ENCODE data around the gene ASTN2. TPM values are rescaled to one million over a fixed set of nuclear protein-coding genes. Genes with fewer than 3 reads are reported as not detected.

The ASTN2 gene
- total and polyA plus RNA-seq, 10 of the 15 experiments (the other 5 are each of a cell fraction or from before 2014, with no cell fraction given), result 1.4 to 15.7 (median 7.0) TPM

DNA sequence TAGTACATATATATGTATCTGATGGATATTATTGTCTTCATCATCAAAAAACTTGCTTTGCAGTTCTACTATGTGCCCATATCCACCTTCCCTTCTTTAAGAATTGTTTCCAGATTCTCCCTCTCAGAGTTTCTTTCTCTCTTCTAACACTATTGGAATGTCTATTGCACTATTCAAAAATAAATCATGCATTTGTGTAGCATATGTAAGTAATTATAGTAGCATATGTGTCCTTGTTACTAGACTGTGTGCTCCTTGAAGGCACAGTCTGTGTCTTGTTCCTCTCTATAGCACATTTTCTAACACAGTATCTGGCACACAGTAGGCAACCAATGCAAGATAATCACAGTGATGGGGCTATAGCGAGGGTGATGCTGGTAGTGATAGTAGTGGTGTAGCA lies 771.2 kb downstream of the ASTN2 start:
- DNase-seq (ENCODE audit: low read depth, low spot score) (no peak), FAIRE-seq (no peak), ATAC-seq (no peak)
- no peaks in the 10 kb centered on the region for H3K9me3 ChIP-seq (replicated peaks; ENCODE audit: control insufficient read depth, insufficient read depth, low read length)
- H3K4me1 ChIP-seq (ENCODE audit: control insufficient read depth, insufficient read depth, low read length), result no peaks in the 10 kb centered on the region
- H3K36me3 ChIP-seq (ENCODE audit: control insufficient read depth in 2 of 2, insufficient read depth in 2 of 2, low read length in 1 of 2), result peaks cover 0 to 2% of the 10 kb centered on the region in 2 experiments; a peak in 1 of 4 replicates
- BruUV-seq (replicated peaks), result no TSS peak
- TF ChIP-seq BMI1 (IDR thresholded peaks at IDR 0.05; ENCODE audit: borderline replicate concordance) (no peak), ETV6 (conservative IDR thresholded peaks at IDR 0.05 in 1 of 2, IDR thresholded peaks at IDR 0.05 in 1 of 2; ENCODE audit: borderline replicate concordance in 1 of 2, low read depth in 1 of 2) (no peak), RFX5 (IDR thresholded peaks at IDR 0.05; ENCODE audit: low read depth, low read length) (no peak), EED (IDR thresholded peaks at IDR 0.05; ENCODE audit: low read depth) (no peak), BCL11A (IDR thresholded peaks at IDR 0.05; ENCODE audit: low read depth, low read length) (no peak), JUNB (IDR thresholded peaks at IDR 0.05) (no peak), NFYA (IDR thresholded peaks at IDR 0.05; ENCODE audit: borderline replicate concordance, low read depth, low read length) (no peak), SUZ12 (IDR thresholded peaks at IDR 0.05; ENCODE audit: unreplicated experiment) (no peak), CBX5 (IDR thresholded peaks at IDR 0.05; ENCODE audit: low read depth) (no peak), EP300 (IDR thresholded peaks at IDR 0.05; ENCODE audit: borderline replicate concordance in 1 of 2, control insufficient read depth in 1 of 2, low read depth in 2 of 2, low read length in 2 of 2) (no peak)
- H3K27me3 ChIP-seq (replicated peaks in 1 of 2; ENCODE audit: control insufficient read depth in 2 of 2, insufficient read depth in 2 of 2, low read length in 1 of 2), result no peaks in the 10 kb centered on the region
- intact Hi-C loops (cut with micrococcal nuclease; ENCODE audit: unreplicated experiment) (no loop called here), in situ Hi-C loops (cut with MboI) (no loop called here)
- ChIA-PET CTCF (no interaction called here), RAD21 (ENCODE audit: unreplicated experiment) (interaction anchor here (1.3 kb wide), 1 partner anchor 480 kb away, joined by 3 read pairs; no protein-coding TSS in a partner anchor), POLR2A (no interaction called here), SMC1A (ENCODE audit: uncharacterized antibody, unreplicated experiment) (interaction anchor here (0.6 kb wide), 1 partner anchor 1714 kb away, joined by 3 read pairs; no protein-coding TSS in a partner anchor)
- no peak overlapping the region for H3K4me3 ChIP-seq
- H3K4me2 ChIP-seq (ENCODE audit: control insufficient read depth, insufficient read depth), result no peak overlapping the region
- no peak overlapping the region for H3K27ac ChIP-seq (ENCODE audit: control insufficient read depth, insufficient read depth)
- H2AFZ ChIP-seq (ENCODE audit: control insufficient read depth, low read depth, low read length), result no peak overlapping the region
- H3K9ac ChIP-seq (ENCODE audit: control insufficient read depth, insufficient read depth, low read length), result no peak overlapping the region
- H4K20me1 ChIP-seq (ENCODE audit: control insufficient read depth, insufficient read depth), result no peaks in the 10 kb centered on the region
- WGBS (ENCODE audit: insufficient coverage, insufficient replicate concordance, low lambda C conversion rate, missing lambda C conversion rate), result 94% methylated on average over 1 of the region's 1 CpG
- no peaks in the 10 kb centered on the region for H3K79me2 ChIP-seq (ENCODE audit: control insufficient read depth, insufficient read depth, low read length)
